GM18907 (cell line): ENCODE measurements around the gene FBLN7.

Source experiments
- ATAC-seq: cut with Tn5 transposase; IDR thresholded peaks from one replicate; pipeline ENCODE4 v1.9.1; 2021; ENCODE audit warnings: mild to moderate bottlenecking, moderate library complexity; ENCODE audit not compliant: unreplicated experiment

FBLN7 gene

DNA sequence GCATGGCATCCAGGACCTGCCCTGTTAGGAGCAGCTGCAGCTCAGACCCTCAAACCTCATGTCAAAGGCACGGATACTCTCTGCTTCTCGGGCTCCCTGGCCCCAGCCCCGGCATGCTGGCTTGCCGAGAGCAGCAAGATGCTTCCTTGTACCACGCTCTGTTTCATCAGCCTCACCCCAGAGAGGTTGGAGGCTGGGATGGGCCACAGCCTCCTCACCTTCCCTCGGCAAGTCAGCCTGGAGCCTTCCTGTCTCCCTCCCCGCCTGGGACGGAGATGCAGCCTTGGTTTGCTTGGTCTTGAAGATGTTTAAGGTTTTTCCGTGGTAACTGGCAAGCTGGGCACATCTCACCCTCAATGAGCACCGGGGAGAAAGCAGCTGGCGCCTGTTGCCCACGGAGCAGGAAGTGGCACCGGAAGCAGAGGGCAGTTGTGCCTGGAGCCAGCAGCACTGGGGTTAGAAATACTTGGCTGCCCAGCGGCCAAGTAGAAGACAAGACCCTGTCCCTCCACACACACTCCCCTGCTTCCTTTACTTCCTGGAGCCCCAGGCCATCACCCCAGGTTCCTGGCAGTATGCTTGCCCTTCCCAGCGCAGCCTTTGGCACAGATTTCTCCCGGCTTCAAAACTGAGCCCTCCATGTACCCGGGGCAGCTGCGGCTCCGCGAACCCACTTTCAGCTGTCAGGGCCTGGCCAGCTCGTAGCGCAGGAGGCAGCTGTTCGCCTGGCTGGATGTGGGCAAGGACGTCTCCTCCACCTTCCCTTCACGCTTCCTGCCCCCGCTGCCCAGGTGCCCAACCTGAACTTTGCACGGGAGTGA, 17.4 kb downstream of the FBLN7 start:
- ATAC-seq, result no peak

DNA sequence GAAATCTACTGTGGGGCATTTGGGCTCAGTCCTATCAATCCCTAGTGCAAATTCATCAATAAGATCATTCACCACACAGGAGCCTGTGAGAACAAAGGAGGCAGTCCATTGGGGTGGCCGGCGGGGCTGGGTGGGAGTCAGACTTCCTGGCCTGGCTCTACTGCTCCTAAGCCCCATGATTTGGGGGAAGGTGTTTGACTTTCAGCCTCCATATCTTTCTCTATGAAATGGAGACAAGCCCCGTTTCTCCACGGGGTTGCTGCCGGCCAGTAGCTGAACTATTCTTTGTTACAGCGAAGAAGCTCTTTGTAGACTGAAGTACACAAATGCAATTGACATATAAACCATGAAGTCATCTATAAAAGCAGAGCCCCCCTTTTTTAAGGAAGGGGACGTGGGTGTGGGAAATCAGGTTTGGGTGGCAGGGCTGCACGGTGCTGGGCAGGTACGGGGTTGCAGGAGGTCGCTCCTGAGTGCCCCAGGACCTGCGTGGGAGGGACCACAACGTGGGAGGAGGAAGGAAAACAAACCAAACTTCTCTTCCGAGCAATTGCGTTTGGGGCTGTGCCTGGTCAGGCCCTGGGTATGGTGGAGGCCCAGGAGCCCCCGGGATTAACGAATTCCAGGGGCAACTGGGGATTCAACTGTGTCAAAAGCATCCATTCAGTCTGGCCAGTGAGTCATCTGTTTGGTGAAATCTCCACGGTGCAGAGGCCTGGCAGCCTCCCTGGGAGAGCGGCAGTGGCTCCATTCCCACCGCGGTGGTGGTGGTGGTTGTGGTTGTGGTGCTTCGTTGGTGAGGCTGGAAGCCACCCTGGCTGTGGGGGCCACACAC, 18.2 kb downstream of the FBLN7 start:
- no peak for ATAC-seq

- ATAC-seq, result no peak
Measured at GRCh38 chr2:112157472-112157871, 19.3 kb downstream of the FBLN7 start.

GRCh38 chr2:112159454-112159921, 21.3 kb downstream of the FBLN7 start:
- ATAC-seq, result no peak

DNA sequence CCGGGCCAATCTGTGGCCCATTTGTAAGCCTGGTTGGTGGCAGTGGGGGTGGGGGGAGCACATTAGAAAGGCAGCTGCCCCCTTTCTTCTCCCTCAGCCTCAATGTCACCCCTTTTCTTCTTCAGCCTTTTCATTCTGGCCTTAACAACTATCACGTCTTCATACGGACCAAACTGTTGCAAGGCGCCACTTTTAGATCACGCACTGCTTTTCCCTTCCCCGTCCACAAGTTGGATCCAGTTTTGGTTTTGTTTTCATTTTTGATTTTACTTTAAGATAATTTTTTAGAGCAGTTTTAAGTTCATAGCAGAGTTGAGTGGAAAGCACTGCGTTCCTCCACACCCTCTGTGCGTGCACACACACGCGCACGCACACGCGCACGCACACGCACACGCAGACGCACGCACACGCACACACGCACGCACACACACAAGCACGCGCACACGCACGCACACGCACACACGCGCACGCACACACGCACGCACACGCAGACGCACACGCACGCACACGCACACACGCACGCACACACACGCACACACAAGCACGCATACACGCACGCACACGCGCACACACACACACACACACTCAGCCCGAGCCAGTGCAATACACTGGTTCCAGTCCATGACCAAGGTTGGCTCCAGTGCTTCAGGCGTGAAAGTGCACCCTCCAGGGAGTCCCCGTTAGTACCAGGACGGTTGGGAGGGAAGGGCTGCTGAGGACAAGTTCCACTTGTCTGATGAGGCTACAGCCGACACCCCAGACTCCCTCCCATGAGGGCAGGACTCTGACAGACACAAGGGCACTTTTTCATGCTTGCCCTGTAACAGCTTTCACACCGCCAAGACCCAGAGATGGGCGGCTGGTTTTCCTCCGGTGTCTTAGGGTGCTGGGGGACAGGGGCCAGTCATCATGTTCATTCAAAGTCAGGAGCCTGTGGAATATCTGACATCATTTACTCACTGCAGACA, 22.4 kb downstream of the FBLN7 start:
- no peak for ATAC-seq

GRCh38 chr2:112161431-112162145, 23.4 kb downstream of the FBLN7 start:
- no peak for ATAC-seq

DNA sequence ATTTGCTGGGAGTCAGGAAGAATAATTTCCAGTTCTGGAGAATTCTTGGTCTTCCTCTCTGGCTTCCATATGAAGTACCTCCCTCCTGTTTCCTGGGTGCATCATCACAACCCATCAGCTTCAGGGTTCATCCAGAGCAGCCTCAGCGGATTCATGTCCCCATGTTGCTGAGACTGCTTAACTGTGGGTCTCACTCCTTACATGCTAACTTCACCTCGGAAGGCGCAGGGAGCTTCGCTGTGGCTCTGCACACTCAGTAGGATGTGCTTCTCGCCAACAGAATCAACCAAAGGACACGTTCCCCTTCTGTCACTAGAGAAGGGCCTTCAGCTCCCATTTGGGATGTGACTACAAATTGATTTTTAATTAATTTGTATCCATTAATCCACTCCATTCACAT, 24.2 kb downstream of the FBLN7 start:
- ATAC-seq, result no peak

DNA sequence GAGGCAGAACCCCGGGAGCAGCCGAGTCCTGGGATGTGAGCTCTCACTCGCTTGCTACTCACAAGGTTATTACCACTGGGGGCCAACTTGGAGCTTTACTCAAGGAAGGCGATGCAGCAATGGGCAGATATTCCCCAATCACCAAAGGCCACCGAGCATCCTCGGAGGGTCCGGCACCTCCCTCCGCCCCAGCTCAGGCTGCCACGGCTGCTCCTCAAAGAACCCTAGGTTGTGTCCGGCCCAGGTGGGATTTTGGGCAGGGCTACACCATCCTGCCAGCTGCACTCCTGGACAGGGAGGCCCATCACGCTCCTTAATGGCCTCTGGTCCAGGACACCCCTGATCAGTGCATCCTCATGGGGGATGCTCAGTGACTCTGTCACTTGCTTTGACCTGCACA, 24.8 kb downstream of the FBLN7 start:
- no peak for ATAC-seq

DNA sequence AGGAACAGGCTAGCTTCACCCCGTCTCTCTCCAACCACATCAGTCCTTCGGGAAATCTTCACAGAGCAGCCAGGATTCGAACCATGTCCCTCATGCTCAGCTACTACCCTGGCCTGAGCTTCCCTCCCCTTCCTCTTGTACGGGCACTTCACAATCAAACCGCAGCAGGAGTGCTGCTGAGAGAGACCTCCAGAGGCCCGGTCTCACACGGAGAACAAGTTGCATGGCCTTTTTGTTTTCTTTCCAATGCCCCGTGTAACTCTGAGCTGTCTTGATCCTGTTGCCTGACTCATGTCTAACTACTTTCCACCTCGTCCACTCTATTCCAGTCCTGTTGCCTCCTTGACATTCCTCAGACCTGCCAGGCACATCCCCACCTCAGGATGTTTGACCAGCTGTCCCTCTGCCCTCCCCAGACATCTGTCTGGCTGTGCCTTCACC, 25.4 kb downstream of the FBLN7 start:
- ATAC-seq, result no peak

- ATAC-seq, result no peak
Measured at GRCh38 chr2:112164876-112165275, 26.7 kb downstream of the FBLN7 start.

DNA sequence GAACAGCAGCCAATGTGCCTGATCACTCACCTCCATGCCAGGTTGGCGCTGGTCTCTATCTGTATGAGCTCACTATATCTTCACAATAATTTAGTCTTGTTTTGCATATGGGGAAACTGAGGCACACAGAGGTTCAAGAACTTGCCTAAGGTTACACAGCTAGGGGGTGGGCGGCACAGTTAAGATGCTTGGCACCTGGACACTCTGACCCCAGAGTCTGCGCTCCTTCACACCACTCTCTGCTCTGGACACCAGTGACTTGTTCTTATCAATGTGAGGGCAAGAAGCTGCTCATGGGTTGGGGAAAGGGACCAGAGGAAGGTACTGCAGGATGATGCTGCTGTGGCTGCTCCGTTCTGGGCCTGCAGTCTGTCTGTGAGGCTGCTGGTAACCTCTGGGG, 27.1 kb downstream of the FBLN7 start:
- no peak for ATAC-seq

DNA sequence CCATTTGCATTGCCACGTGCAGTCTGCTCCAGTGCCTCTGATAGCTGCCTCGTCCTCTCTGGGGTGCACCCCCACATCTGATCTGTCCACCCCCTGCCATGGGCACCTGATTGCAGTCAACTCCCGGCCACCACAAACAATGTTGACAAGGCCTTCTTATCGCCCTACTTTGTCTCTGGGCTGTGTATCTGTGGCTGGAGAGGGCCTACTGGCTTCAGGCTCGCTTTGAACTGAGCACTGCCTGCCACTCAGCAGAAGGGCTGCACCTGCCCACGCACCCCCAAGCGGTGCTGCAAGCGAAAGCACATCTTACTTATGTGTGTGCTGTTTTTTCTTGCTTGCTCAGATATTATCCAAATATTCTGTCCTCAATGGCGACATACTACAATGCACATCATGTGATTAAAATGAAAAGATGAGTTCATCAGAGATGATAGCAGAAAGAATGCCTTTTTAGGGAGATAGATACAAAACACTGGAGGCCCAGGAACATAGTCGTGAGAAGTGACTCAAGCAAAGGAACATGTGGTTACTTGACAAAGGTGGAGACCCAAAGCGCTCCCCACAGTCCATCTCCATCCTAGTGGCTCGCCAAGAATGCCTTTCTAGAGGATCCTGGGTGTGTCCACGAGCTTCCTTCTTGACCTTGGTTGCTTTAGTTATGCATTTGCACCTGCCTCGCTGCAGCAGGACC, 28.8 kb downstream of the FBLN7 start:
- ATAC-seq, result no peak

DNA sequence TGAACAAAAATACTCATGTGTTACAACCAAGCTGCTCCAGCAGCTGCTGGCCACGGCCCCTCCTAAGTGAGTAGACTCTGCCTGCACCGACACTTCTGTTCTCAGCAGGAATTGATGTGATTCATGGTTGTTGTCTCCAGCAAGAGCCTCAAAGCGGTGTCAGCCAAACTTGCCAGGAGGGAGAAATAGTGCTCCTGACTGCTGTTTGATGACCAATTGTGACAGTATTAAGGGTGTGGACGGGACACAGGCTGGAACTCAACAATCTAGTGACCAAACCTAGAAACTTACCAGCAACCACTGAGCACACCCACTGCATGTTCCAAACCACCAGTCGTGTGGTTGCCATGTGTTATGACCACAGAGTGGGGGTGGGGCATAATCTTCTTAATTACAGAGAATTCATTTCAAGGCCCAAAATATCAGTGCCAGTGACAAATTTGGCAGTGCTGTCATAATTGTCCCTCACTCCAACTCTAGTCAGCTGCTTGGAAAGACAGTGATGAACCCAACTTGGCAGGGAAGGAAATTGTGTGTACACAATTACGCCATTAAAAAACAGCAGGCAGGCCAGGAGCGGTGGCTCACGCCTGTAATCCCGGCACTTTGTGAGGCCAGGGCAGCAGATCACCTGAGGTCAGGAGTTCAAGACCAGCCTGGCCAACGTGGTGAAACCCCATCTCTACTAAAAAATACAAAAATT, 30.4 kb downstream of the FBLN7 start:
- no peak for ATAC-seq

DNA sequence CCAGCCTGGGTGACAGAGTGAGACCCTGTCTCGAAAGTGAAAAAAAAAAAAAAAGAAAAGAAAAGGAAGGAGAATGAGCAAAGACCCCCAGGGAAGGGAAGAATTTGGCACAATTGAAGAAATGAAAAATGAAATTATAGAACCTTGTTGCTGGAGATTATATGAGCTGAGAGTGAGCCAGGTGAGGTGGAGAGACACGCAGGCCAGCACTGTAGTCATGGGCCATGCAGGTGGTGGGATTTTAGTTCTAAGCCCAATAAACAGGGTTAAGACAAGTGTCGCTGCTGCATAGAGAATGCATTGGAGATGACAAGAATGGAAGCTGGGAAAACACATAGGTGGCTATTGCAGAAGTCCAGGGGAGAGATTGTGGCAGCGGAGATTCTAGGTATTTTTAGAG, 32.3 kb downstream of the FBLN7 start:
- ATAC-seq, result no peak

DNA sequence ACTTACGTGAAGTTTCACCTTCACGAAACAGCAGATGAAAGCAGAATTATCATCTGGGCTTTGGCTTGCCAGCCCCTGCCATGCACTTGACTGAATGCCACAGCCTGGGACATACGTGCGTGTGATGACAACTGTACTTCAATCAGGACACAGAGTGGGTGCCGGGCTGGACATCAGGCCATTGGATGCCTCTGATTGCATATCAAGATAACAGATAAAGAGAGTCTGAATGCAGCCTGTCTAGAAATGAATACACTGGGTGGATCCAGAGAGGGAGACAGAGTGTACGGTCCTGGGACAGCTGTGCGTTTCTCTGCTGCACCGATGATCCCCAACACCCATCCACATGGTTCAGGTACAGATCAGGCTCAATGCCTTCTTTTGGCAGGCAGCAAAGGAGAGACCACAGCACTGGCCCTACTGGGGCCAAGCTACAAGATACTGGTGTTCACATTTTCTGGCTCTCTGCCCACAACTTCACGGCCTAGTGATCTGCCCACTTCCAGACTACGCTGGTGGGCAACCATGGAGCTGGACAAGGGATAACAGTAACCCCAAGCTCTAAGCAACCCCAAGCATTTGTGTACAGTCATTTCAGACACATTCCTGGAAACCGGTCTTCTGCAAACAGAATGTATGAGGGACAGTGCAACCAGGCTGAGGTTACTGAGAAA, 35.6 kb downstream of the FBLN7 start:
- ATAC-seq, result no peak

DNA sequence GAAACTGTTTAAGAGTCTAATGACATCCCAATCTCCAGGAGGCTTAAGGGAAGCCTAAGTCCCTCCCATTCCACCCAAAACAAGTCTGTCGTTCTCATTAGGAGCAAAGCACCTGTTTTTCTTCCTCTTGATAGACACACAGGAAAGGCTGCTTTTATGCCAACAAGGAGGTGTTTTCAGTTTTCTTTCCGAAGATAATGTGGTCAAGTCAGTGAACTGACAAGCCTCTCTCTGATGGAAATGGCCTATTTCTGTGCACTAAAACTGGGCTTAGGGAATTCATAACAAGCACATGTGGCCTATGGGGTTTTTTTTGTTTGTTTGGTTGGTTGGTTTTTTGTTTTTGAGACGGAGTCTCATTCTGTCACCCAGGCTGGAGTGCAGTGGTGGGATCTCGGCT, 36.2 kb downstream of the FBLN7 start:
- ATAC-seq, result no peak

DNA sequence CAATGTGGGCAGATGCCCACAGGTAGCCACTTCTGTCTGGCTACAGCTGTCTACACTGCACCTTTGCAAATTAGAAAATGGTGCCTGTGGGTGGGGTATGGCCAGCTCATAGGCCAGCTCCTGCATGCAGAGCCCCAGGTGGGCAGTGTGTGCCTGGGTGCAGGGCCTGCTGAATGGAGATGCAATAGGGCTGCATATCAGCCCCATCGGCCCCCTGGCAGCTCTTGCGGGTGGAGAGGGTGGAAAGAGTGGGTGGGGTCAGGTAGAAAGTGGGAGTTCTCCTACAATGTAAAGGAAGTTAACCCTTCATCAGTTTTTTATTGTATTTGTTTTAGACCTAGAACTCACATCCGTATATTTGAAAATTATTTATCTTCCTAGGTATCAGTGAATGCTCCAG, 37.1 kb downstream of the FBLN7 start:
- ATAC-seq, result no peak

DNA sequence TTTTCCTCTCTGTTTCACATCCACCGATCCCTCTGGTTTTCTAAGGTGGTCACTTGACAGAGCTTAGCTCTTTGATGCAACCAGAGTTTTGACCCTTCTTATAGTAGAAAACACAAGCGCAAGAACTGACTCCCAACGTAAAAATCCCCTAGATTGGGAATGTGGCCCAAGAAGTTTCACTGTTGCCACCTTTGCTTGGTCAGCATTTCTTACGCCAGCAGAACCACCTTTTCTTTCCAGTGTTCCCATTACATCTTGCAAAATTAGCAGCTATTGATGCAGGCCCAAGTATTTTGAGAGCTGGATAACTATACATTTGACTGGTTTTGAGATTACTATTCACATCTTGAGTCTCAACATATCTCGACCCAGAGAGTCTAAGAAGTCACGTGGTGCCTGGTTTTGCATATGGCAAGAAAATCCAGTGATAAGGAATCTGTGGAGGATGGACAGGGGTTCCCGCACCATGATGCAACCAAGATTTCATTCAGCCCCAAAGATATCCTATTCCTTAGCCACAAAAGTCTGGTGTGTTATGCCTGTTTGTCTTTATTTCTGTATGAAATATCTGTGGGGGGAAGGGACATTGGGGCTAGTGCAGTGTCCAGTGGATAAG, 37.9 kb downstream of the FBLN7 start:
- ATAC-seq, result no peak
